OCI-LY3 (cell line): ENCODE measurements around the gene CASP7.

Experiments used
- EZH2phosphoT487 ChIP-seq: fragments of 200-600 bp; shearing (Covaris generic); IDR thresholded peaks from 2 replicates; pipeline ENCODE4 v1.6.1; 2018; ENCODE audit warnings: antibody characterized with exemption, mixed run types, low read depth
- TF ChIP-seq, protein P1 (sequence below): fragments of 200-600, 300-600 bp; sonication (generic); IDR thresholded peaks from 2 replicates; pipeline ENCODE4 v1.5.1; 2014; ENCODE audit warnings: antibody characterized with exemption, low read length, low read depth

- TF ChIP-seq, protein P1, sequence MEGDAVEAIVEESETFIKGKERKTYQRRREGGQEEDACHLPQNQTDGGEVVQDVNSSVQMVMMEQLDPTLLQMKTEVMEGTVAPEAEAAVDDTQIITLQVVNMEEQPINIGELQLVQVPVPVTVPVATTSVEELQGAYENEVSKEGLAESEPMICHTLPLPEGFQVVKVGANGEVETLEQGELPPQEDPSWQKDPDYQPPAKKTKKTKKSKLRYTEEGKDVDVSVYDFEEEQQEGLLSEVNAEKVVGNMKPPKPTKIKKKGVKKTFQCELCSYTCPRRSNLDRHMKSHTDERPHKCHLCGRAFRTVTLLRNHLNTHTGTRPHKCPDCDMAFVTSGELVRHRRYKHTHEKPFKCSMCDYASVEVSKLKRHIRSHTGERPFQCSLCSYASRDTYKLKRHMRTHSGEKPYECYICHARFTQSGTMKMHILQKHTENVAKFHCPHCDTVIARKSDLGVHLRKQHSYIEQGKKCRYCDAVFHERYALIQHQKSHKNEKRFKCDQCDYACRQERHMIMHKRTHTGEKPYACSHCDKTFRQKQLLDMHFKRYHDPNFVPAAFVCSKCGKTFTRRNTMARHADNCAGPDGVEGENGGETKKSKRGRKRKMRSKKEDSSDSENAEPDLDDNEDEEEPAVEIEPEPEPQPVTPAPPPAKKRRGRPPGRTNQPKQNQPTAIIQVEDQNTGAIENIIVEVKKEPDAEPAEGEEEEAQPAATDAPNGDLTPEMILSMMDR = no peak
- TF ChIP-seq EZH2phosphoT487 = no peak
These were observed 22.2 kb upstream of the CASP7 start for GRCh38 chr10:113657544-113657943.
